Kidney (tissue), 14 donors: ENCODE results near the gene CXXC1. TPM values are rescaled to one million over a fixed set of nuclear protein-coding genes. Genes with fewer than 3 reads are reported as not detected.

Source experiments
- DNase-seq, 5 donors: peaks; one replicate each; pipeline ENCODE4 v3.0.0-alpha.2; 2013 to 2020
- FAIRE-seq: peaks from 2 replicates; lab custom pipeline; 2012; peaks lifted over from hg19 to GRCh38; lab: Jason Lieb, UNC
- H3K27ac ChIP-seq, 2 donors: one replicate each; pipeline ENCODE4 v1.7.0; 2013; ENCODE audit warnings: low read depth in 2 of 2, low read length in 2 of 2, inconsistent platforms in 1 of 2
- H3K27me3 ChIP-seq: one replicate; pipeline ENCODE4 v1.7.1; 2013; ENCODE audit warnings: low read length, inconsistent platforms; ENCODE audit not compliant: control insufficient read depth, insufficient read depth
- H3K36me3 ChIP-seq, 3 donors: one replicate each; pipeline versions ENCODE4 v1.7.0 to v1.7.1; 2013; ENCODE audit warnings: low read length in 3 of 3, control low read depth in 1 of 3, inconsistent platforms in 1 of 3; ENCODE audit not compliant: insufficient read depth in 3 of 3, control insufficient read depth in 2 of 3
- H3K4me1 ChIP-seq, 3 donors: one replicate each; pipeline versions ENCODE4 v1.7.0 to v1.7.1; 2013; ENCODE audit warnings: low read length in 3 of 3, inconsistent platforms in 1 of 3, low read depth in 1 of 3; ENCODE audit not compliant: control insufficient read depth in 2 of 3, insufficient read depth in 2 of 3
- H3K4me3 ChIP-seq, 3 donors: one replicate each; pipeline versions ENCODE4 v1.7.0 to v1.8.1; 2013; ENCODE audit warnings: low read length in 3 of 3, control low read depth in 1 of 3, inconsistent platforms in 1 of 3
- H3K9ac ChIP-seq, 3 donors: one replicate each; pipeline versions ENCODE4 v1.7.0 to v1.7.1; 2013; ENCODE audit warnings: low read length in 3 of 3, control low read depth in 1 of 3, inconsistent platforms in 1 of 3
- H3K9me3 ChIP-seq, 3 donors: one replicate each; pipeline versions ENCODE4 v1.7.0 to v1.7.1; 2013; ENCODE audit warnings: low read length in 3 of 3, control low read depth in 1 of 3, inconsistent platforms in 1 of 3; ENCODE audit not compliant: control insufficient read depth in 2 of 3, insufficient read depth in 1 of 3
- intact Hi-C: fragments of 100-400 bp; cut with DNase I; formaldehyde crosslinking; loops from one replicate; pipeline ENCODE4 v1.11.1; 2022
- polyA plus RNA-seq: library from polyadenylated mRNA; stranded (reverse); fragments of 350-450 nt; fragmentation: Illumina TruSeq; extraction: RNeasy Lipid Tissue Mini Kit (QIAGEN cat#74804); gene quantifications from one replicate; pipeline ENCODE4 v1.2.3, GENCODE V29; 2014; ENCODE audit warnings: low read depth, low replicate concordance; ENCODE audit not compliant: insufficient read depth
- total RNA-seq: library from RNA; stranded (reverse); fragmentation: NEBNext Ultra II Directional; extraction: Animal tissue kit (Norgen Biotek cat#: 25700); gene quantifications from one replicate; pipeline ENCODE4 v1.2.1, GENCODE V29; 2021
- TF ChIP-seq, protein P1 (sequence below): IDR thresholded peaks from 3 replicates; pipeline ENCODE4 v1.5.1; 2012; ENCODE audit warnings: mild to moderate bottlenecking, moderate library complexity, borderline replicate concordance; ENCODE audit not compliant: insufficient read depth; ENCODE audit errors: extremely low read depth
- donor health status: control.
- donor health status: control.
- donor health status: control.
- donor health status: control.
- donor health status: control.
- donor health status: DM: yes; HTN: yes; CAD: no.
- donor health status: Normal renal cell carcinoma (clear cell type).

CXXC1 gene
- total and polyA plus RNA-seq, 2 donors from 2014 or later, result 39.0 to 88.7 TPM

DNA sequence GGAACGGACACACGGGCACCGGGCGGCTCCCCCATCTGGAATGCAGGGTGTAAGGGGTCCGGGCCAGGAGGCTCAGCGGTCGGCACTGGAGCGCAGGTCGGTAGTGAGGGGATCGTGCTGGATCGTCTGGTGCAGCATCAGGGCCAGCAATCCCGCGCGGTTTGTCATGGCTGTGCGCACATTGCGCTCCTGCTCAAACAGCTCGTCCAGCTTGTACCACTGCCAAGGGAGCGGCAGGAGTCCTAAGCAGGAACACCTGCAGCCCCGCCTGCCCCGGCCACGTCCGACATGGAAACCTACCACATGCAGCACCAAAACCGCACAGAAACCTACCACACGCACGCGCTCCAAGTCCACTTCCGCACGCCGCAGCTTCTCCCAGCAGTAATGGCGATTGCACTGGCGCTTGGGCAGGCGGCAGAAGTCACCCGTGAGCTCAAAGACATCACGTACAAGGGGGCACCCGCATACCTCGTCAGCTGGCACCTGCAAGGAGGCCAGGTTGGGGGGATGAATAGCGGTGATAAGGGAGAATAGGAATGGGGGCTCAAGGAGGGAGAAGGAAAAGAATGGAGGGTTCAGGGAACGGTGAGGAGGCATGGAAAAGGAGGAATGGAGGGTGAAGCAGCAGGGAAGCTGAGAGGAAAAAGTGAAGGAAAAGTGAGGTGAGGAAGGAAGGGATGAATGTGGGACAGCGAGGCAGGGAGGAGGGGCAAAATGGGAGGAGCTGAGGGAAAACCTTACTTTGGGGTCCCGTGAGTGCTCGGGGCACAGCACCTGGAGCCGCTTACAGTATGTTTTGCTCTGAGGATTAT, 4.8 kb downstream of the CXXC1 start:
- TF ChIP-seq, protein P1, sequence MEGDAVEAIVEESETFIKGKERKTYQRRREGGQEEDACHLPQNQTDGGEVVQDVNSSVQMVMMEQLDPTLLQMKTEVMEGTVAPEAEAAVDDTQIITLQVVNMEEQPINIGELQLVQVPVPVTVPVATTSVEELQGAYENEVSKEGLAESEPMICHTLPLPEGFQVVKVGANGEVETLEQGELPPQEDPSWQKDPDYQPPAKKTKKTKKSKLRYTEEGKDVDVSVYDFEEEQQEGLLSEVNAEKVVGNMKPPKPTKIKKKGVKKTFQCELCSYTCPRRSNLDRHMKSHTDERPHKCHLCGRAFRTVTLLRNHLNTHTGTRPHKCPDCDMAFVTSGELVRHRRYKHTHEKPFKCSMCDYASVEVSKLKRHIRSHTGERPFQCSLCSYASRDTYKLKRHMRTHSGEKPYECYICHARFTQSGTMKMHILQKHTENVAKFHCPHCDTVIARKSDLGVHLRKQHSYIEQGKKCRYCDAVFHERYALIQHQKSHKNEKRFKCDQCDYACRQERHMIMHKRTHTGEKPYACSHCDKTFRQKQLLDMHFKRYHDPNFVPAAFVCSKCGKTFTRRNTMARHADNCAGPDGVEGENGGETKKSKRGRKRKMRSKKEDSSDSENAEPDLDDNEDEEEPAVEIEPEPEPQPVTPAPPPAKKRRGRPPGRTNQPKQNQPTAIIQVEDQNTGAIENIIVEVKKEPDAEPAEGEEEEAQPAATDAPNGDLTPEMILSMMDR, result no peak
- peaks cover 3 to 25% (median 11%) of the 10 kb centered on the region in 3 donors for H3K4me1 ChIP-seq
- FAIRE-seq, result no peak
- H3K9me3 ChIP-seq, result no peaks in the 10 kb centered on the region
- no peaks in the 10 kb centered on the region for H3K27me3 ChIP-seq
- peaks cover 2 to 18% (median 15%) of the 10 kb centered on the region in 3 donors for H3K36me3 ChIP-seq
- H3K9ac ChIP-seq, result no peak overlapping the region
- DNase-seq, result peak in 1 of 5 donors; percentile 85
- peak overlapping the region in 1 of 3 donors; percentile 99 for H3K4me3 ChIP-seq
- H3K27ac ChIP-seq, result no peak overlapping the region
- intact Hi-C loops, result no loop called here

DNA sequence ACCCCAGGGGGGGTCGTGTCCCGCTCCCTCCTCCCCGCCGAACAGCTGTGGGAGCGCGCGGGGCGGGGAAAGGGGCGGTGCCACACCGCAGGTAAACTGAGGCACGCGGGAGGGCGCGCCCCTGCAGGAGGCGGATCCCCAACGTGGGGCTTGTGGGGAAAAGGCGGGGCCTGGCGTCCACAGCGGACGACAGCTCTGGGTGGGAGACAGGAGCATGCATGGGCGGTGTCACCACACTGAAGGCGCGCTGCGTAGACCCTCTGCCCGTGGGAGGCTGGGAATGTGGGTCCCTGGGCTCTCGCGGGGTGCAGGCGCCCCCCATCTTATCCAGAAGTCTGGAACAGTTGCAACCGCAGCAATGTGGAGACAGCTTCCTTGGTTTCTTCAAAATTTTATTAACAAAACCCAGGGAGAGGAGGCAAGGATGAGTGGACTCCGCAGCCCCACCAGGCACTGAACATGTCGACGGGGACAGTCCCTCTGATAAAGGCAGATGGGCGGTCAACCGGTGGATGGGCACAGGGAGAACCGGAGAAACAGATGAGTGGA, 5.4 kb downstream of the CXXC1 start:
- Histone ChIP-seq H3K27ac (peak overlapping the region; percentile 93 to 96), H3K4me1 (peaks cover 3 to 25% (median 11%) of the 10 kb centered on the region in 3 donors), H3K36me3 (peaks cover 2 to 19% (median 16%) of the 10 kb centered on the region in 3 donors), H3K4me3 (peak overlapping the region; percentile 85 to 99 (median 96)), H3K27me3 (no peaks in the 10 kb centered on the region), H3K9me3 (no peaks in the 10 kb centered on the region), H3K9ac (peak overlapping the region in 2 of 3 donors; percentile 58 to 84)
- TF ChIP-seq, protein P1, result no peak
- FAIRE-seq (no peak), DNase-seq (no peak)
- intact Hi-C loops, result no loop called here

DNA sequence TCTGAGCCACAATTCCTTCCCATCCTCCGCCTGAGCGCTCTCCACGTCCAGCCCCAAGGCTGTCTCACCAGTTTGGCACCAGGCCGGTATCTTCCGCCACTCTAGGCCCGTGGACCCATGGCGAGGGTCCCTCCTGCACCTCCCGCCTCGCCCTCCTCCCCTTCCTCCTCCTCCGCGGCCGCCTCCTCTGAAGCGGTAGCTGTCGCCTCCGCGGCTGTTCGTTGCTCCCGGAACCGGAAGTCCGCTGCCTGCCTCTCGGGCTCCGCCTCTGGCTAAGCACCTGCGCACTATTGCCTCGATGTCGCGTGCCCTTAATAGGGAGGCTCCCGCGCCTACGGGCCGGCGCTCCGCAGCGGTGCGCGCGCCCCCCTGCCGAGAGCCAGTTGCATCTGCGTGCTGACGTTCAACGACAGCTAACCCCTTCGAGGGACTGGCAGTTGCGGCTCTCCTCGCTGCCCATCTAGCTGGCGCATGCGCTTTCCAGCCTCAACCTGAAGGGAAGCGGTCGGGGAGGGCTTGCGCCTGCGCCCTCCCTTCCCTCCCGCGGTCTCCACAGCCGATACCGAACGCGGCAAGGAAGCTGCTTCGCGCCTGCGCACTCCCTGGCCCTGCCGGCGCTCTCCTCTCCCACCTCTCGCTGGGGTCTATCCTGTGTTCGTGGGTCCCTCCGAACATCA, 6.1 kb downstream of the CXXC1 start, which contains the start of gene MBD1:
TSS of gene MBD1 (minus strand) at position 229 of the 677 bp plus-strand sequence. CDS start 1,531 bp downstream, outside the sequence.
- Histone ChIP-seq H3K9ac (peak within 1 kb of the TSS; percentile 81 to 99 (median 98)), H3K4me3 (peak within 1 kb of the TSS; percentile 85 to 99 (median 96)), H3K9me3 (no peaks in the 10 kb centered on the region), H3K36me3 (peaks cover 2 to 25% (median 22%) of the 10 kb centered on the region in 3 donors), H3K4me1 (peaks cover 3 to 22% (median 11%) of the 10 kb centered on the region in 3 donors), H3K27me3 (no peaks in the 10 kb centered on the region), H3K27ac (peak within 1 kb of the TSS; percentile 93 to 96)
- TF ChIP-seq, protein P1, result peak; percentile 30
- DNase-seq (peak; percentile 98 to 99 (median 99)), FAIRE-seq (peak; percentile 54)
- intact Hi-C loops, result no loop called here
